Measurements from ENCODE around the gene STK24. TPM values are rescaled to one million over a fixed set of nuclear protein-coding genes. Genes with fewer than 3 reads are reported as not detected.

The STK24 gene
- total RNA-seq: 89.0 and 98.0 TPM in 2 replicates

GRCh38 chr13:98576963-98577835, at the start of gene STK24:
STK24 (minus strand) TSS chr13:98577107; CDS start chr13:98576786, 321 bp downstream.

Other genes starting within 250 kb of the STK24 start
- not detected in 2 replicates for gene SLC15A1, start 175.6 kb upstream of the STK24 start, total RNA-seq

All from epithelial cell of alveolus of lung (primary cell).